Subcutaneous preadipocyte (primary cell): ENCODE measurements around the gene L3MBTL1. TPM values are rescaled to one million over a fixed set of nuclear protein-coding genes. Genes with fewer than 3 reads are reported as not detected.

ENCODE experiments used
- small RNA-seq: library from RNA; depleted of rRNA; stranded (forward); fragments of <200 nt; gene quantifications from one replicate; pipeline ENCODE3, GENCODE V24; 2012
- total RNA-seq: library from RNA; depleted of rRNA; stranded (reverse); fragments of >200 nt; gene quantifications from 2 replicates; pipeline ENCODE4 v1.2.3, GENCODE V29; 2012

Gene L3MBTL1
- 2.0 and 2.9 TPM in 2 replicates for total RNA-seq

DNA sequence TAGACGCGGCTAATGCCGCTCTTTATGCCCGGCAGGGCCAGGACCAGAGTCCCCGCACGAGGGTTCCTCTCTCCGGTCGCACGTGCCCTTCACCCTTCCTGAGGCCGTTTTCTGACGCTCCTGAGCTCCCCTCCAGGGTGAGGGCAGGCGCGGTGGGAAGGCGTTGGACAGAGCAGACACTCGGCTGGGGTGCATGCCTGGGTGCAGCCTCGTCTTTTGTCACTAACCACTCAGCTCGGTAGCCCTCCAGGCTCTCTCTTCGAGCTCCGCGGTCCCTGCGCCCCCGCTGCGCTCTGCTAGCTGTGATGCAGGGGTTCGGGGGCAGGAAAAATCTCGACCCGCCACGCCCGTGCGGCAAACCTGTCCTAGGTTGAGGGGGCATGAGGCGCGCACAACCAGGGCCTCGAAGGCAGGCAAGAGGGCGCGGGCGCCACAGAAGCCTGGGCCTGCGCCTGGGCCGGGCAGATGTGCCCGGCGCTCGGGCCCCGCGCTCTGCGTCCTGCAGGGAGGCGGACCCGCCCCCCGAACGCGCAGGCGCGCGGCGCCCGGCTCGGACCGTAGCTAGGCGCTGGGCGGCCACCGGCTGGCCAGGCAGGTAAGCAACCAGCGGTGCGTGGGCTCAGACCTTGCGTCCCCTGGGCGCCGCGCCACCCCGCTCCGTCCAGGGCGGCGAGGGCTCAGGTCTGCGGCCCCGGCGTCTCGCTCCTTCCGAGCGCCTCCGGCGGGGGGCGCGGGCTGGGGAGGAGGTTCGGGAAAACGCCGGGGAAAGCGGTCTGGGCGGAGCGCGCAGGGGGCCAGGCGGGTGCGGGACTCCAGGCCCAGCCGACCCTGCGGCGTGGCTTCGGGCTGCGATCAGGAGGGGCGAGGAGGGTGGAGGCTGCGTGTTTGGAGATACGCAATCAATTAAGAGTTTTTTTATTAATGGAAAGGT, at the start of gene L3MBTL1:
Gene L3MBTL1 (plus strand): TSS at position 548 of the 931 bp plus-strand sequence. CDS start 5,807 bp downstream, outside the sequence.

DNA sequence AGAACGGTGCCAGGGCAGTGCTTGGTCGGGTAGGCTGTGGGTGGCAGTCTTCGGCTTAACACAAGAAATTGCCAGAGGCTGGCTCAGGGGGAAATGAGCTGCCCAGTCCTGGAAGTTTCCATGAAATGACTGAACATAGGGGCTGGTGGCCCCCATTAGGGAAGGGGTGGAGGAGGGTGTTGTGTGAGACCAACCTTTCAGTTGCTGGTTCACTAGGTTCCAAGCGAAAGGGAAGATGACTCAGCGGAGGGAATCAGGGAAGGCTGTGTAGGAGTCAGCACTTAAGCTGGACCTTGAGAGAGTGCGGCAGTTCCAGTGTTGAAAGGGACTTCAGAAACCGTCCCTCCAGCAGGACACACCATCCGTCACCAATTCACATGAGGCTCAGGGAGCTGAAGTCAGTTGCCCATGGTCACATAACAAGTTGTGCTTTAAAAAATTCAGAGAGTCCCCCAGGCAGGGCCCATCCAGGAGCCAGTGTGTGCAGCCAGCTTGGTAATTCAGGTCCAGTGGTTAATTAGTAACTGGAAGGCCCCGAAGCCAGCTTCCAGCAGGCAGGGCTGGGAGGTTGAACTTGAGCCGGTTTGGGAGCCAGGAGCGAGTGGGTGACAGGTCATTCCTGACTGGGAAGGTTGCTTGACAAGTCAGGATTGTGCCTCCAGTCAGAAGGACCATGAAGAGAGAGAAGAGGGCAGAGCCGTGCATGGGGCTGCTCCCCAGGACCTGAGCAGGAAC, 51.1 kb downstream of the L3MBTL1 start, which contains the start of gene SGK2:
Gene SGK2 (plus strand): TSS at position 616 of the 735 bp plus-strand sequence. CDS start 7,469 bp downstream, outside the sequence.

DNA sequence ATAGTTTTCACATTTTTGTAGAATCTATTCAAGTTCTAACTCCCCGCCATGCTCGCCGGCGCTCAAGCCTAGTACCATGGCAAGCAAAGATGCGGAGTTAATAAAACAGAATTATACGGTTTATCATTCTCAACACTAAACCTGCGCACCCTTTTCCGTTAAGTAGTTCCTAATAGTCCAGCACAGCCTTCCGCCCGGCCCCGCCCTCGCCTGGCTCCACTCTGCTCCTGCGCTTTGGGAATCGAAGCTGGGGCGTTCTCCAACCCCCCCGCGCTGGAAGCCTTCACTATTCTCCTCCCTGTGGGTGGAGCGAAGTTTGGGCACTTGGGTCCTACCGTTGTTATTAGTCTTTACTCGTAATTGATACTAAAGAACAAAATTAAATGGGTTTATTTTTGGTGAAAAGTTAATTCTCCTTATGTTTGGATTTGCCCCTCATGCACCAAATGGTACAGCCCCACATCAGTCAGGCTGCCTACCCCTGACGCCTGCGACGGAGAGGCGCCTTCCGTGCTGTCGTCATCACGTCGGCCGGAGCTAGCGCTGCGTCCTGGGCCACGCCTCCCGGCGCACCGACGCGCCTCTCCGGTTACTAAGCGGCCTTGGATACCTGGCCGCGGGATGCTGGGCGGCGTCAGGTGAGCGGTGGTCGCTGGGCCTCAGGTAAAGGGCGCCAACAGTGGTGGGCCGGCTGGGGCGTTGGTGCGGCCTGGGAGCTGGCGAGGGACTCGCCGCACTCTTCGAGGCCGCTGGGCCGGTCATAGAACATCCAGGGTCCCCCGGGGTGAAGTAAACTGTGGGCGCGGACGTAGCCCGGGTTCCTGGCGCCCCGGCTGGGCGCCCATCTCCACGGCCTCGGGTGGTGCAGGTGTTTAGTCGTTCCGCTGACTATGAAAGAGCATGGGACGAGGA, 83.2 kb downstream of the L3MBTL1 start, which contains the start of gene IFT52:
Gene IFT52 (plus strand): TSS at position 546 of the 912 bp plus-strand sequence. CDS start 3,762 bp downstream, outside the sequence.

Small RNAs within 50 kb of the gene (small RNA-seq; reads per million reads assigned to genes)
- 1.2 reads per million, percentile 65 among the genes with 10 or more reads in this experiment for gene RNU6-1251P

Other genes starting within 250 kb of the L3MBTL1 start
- 43.7 and 62.9 TPM in 2 replicates for gene SRSF6, start 49.8 kb upstream of the L3MBTL1 start, total RNA-seq
- gene SGK2, start 51.3 kb downstream of the L3MBTL1 start, total RNA-seq: under 0.01 TPM in 1 of 2 replicates, not detected in the other
- 30.5 and 38.3 TPM in 2 replicates for gene IFT52, start 83.2 kb downstream of the L3MBTL1 start, total RNA-seq
- gene MYBL2, start 159.4 kb downstream of the L3MBTL1 start, total RNA-seq: 8.8 and 12.1 TPM in 2 replicates
- gene GTSF1L, start 219.3 kb downstream of the L3MBTL1 start, total RNA-seq: not detected in 2 replicates